GM10248 (cell line): Measurements from ENCODE around the gene GAS7.
"Not testable (repeated sequence)": the region's sequence is repeated elsewhere in the genome, so short reads cannot be mapped to it uniquely, and the experiment has no call there.

ENCODE experiments used
- CTCF ChIA-PET: fragments of 300-600 bp; sonication (Branson Sonifier 250); formaldehyde crosslinking; extraction: SDS; loops from one replicate; lab custom pipeline; 2021; ENCODE audit warnings: antibody characterized with exemption; lab: Yijun Ruan, JAX
- POLR2A ChIA-PET: fragments of 350-650 bp; sonication (Branson Sonifier 250); formaldehyde crosslinking; extraction: SDS; loops from one replicate; lab custom pipeline; 2020; ENCODE audit warnings: antibody characterized with exemption; lab: Yijun Ruan, JAX
- DNase-seq: peaks from one replicate; pipeline ENCODE4 v3.0.0; 2012; ENCODE audit errors: extremely low spot score
- CTCF ChIP-seq: IDR thresholded peaks from 2 replicates; pipeline ENCODE4 v1.5.1; 2012; ENCODE audit warnings: mild to moderate bottlenecking, low read depth; ENCODE audit errors: extremely low read depth, missing control alignments, control extremely low read depth

GAS7 gene

DNA sequence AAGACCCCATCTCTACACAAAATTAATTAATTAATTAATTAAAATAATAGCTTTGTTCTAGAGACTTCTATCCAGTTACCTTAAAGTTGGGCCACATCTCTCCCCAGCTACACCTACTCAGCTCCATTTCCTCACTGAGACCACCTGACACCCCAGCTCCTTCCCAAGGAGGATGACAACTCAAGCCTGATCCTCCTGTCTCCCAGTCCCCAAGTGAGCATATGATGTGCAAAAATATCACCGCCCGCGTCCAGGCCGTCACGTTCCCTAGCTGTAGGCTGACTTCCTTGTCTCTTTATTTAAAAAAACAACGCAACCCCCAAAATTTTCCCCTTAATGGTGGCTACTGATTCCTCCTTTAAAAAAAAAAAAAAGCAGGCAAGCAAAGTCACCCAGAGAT, 173.2 kb downstream of the GAS7 start:
- ChIA-PET POLR2A (no interaction called here), CTCF (interaction anchor here (0.7 to 1.3 kb wide), 3 partner anchors 8 to 57 kb away, joined by 3 read pairs; no protein-coding TSS in a partner anchor)
- TF ChIP-seq CTCF: no peak
- DNase-seq: no peak

DNA sequence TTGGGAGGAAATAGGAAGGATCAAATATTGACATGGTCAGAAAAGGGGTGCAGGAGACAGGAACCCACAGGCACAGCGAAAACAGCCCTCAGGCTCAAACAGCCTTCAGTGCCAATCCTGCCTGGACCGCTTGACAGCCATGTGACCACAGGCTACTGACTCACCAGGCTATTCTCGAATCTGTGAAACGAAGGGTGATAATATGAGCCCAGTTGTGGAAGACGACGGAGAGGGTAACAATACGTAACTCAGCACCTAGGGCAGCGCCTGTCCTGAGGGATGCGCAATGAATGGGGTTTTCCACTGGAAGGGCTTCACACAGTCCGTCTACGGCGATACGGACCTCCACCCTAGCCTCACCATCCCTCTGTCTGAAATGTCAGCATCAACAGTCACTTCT, 176.0 kb downstream of the GAS7 start:
- TF ChIP-seq CTCF: no peak
- ChIA-PET CTCF (interaction anchor here (1.5 kb wide), 1 partner anchor 11 kb away, joined by 5 read pairs; no protein-coding TSS in a partner anchor), POLR2A (no interaction called here)
- DNase-seq: no peak

DNA sequence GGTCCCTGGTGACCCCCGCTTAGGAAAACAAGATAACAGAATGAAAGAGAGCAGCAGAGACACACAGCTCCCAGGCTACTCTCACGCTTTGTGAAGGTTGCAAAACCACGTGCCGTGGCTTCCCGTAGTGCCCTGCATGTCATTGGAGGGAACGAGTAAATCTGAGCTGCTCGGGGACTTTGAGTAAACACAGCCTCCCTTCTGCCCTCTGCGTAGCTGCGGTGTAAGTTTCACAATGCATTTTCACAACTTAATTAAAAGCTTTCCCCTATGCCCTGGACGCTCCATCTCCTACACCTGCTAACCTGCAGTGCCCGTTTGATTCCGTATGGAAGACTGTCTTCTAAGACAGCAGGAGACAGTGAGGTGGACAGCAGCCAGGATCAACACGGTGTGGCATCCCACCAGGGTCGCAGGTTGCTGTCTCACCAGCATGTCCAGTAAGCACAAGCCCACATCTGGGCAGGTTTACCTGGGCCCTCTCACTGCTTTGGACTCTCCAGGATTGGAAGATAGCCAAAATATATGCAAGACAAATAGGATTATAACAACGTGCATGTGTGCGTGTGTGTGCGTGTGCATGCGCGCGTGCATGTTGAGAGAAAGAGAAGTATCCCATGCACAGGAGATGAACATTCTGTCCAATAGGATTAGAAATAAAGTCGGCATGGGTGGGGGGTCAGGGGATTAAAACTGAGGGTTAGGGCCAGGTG, 177.0 kb downstream of the GAS7 start:
- DNase-seq: no peak
- CTCF ChIA-PET: interaction anchor here (1.1 to 1.5 kb wide), 3 partner anchors 10 to 13 kb away, joined by 3 to 5 read pairs (median 3); no protein-coding TSS in a partner anchor
- TF ChIP-seq CTCF: no peak
- POLR2A ChIA-PET: no interaction called here

DNA sequence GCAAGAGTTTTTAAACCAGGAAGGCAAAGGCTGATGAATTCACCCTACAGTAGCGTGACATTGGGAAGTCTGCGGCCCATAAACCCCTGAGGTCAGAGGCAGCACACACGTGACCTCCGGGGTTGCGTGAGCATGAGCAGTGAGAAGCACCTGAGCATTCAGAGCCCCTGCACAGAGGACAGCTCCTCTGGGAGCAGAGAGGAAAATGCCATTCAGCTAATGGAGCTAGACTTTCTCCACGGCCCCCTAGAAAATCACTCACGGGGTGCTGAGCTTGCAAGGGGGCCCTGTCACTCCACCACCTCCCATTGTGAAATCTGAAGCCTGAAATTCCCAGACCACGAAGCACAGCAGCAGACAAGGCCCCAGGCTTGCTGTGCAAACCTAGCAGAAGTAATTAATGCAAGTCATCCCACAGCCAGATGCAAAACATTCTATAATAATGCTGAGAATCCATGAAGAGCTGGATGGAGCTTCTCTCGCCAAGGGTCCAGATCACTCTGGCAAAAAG, 178.4 kb downstream of the GAS7 start:
- ChIA-PET CTCF (interaction anchor here (0.8 to 1.2 kb wide), 3 partner anchors 9 to 32 kb away, joined by 3 read pairs; no protein-coding TSS in a partner anchor), POLR2A (no interaction called here)
- no peak for DNase-seq
- no peak for TF ChIP-seq CTCF

DNA sequence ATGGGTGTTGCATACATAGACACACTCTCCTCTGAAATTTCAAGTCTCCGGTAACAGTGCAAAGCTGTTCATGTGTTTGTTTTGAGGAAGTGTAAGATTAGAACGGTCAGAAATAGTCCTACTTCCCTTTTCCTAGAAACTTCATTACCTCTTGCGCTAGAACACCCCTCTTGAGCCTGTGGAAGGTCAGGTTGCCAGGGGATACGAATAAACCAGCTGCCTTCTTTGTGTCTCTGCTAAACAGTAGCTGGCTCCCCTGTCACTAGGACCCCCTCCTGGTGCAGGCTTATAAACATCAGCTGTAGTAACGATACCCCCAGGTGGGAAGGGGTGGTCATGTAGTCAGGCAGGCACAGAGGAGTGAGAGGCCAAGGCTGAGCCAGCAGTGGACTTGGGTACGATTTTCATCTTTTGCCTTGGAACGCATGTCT, 179.9 kb downstream of the GAS7 start:
- ChIA-PET CTCF (interaction anchor here (1.1 to 2.0 kb wide), 8 partner anchors 9 to 208 kb away, joined by 3 to 7 read pairs (median 5); no protein-coding TSS in a partner anchor), POLR2A (interaction anchor here (0.5 kb wide), 1 partner anchor 22 kb away, joined by 6 read pairs; no protein-coding TSS in a partner anchor)
- no peak for TF ChIP-seq CTCF
- peak; percentile 58 for DNase-seq

DNA sequence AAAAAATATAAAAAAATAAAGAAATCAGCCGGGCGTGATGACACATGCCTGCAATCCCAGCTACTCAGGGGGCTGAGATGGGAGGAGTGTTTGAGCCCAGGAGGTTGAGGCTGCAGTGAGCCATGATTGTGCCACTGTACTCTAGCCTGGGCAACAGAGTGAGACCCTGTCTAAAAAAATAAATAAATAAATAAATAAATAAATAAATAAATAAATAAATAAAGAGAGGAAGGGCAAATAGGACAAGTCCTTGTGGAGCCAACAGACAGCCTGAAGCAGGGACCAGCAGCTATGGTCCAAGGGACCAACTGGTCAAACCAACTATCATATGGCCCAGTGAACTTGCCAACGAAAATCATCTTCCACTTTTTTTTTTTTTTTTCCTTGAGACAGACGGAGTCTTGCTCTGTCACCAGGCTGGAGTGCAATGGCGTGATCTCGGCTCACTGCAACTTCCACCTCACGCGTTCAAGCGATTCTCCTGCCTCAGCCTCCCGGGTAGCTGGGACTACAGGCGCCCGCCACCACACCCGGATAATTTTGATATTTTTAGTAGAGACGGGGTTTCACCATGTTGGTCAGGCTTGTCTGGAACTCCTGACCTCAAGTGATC, 181.3 kb downstream of the GAS7 start:
- POLR2A ChIA-PET, DNase-seq: not testable (repeated sequence)
- CTCF ChIA-PET: interaction anchor here (1.8 to 2.0 kb wide), 2 partner anchors 30 to 35 kb away, joined by 6 to 7 read pairs; no protein-coding TSS in a partner anchor
